ENCODE results near the gene TSPAN14. TPM values are rescaled to one million over a fixed set of nuclear protein-coding genes. Genes with fewer than 3 reads are reported as not detected.

Gene TSPAN14
- total and polyA plus RNA-seq, 2 of the 13 experiments (the other 11 are each of a cell fraction or from before 2014, with no cell fraction given), result 24.1 to 80.6 TPM

DNA sequence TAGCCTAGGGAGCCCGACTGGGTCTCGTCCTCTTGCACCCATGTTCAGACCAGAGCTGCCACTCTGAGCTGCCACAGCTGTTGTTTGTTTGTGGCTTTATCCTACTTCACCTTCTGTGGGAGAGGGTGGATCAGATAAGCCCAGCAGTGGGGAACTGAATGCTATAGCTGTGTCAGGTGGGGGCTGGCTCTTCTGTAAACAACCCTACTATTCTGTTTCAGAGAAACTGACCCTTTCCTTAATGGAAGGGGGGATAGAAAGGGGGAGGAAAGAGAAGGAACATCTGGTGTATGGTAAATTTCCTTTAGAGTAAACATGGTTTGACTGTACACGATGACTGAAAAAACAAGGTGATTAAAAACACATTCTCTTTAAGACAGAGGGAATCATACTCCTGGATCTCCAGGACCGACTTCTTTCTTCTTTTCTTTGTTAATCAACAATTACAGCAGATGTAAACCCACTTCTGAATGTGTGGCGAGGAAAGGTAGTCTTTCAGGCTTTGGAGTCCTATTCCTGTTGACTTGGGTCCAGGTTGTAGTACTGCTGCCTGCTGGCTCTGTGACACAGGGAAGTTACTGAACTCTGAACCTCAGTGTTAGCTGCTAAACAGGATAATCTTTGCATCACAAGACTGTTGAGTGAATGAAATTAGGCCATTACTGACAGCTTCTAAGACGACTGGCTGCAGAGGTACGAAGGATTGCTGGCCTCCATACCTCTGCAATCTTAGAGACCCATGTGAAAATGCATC, 39.8 kb upstream of the TSPAN14 start (continued):
- TF ChIP-seq PAXIP1 (CRISPR knock-in tag; conservative IDR thresholded peaks at IDR 0.05) (peak; percentile 82), HOXA3 (CRISPR knock-in tag; IDR thresholded peaks at IDR 0.05) (peak; percentile 26; the same call in 1 of the 2 replicates), RBFOX2 (IDR thresholded peaks at IDR 0.05; ENCODE audit: low read depth, low read length) (0 out of 2 replicates have a peak, but pooled peaks have one; percentile 17), ZNF724P (CRISPR knock-in tag; IDR thresholded peaks at IDR 0.05; ENCODE audit: borderline replicate concordance) (no peak), RERE (CRISPR knock-in tag; IDR thresholded peaks at IDR 0.05; ENCODE audit: low read depth) (no peak), KAT7 (CRISPR knock-in tag; IDR thresholded peaks at IDR 0.05; ENCODE audit: borderline replicate concordance) (peak; percentile 75; the same call in 1 of the 2 replicates), TSC22D2 (CRISPR knock-in tag; IDR thresholded peaks at IDR 0.05; ENCODE audit: borderline replicate concordance) (no peak), ZBTB20 (CRISPR knock-in tag; IDR thresholded peaks at IDR 0.05; ENCODE audit: borderline replicate concordance, low read depth) (no peak), LCORL (IDR thresholded peaks at IDR 0.05) (no peak), LCORL (CRISPR knock-in tag; IDR thresholded peaks at IDR 0.05) (peak; percentile 60; the same call in 1 of the 2 replicates), TARDBP (CRISPR knock-in tag; IDR thresholded peaks at IDR 0.05) (no peak; the same call in 1 of the 2 replicates), TEAD2 (CRISPR knock-in tag; IDR thresholded peaks at IDR 0.05) (no peak), FIP1L1 (IDR thresholded peaks at IDR 0.05; ENCODE audit: borderline replicate concordance, insufficient read depth, low read depth, low read length) (no peak), BCL6 (CRISPR knock-in tag; IDR thresholded peaks at IDR 0.05) (0 out of 2 replicates have a peak, but pooled peaks have one; percentile 5), ZNF772 (CRISPR knock-in tag; IDR thresholded peaks at IDR 0.05) (no peak), CAMTA2 (CRISPR knock-in tag; IDR thresholded peaks at IDR 0.05; ENCODE audit: borderline replicate concordance) (no peak), SOX13 (IDR thresholded peaks at IDR 0.05) (no peak), SOX13 (CRISPR knock-in tag; conservative IDR thresholded peaks at IDR 0.05 in 1 of 2, IDR thresholded peaks at IDR 0.05 in 1 of 2) (0 out of 4 replicates have a peak, but pooled peaks of 1 of the 2 experiments have one; percentile 26), RARA (CRISPR knock-in tag; IDR thresholded peaks at IDR 0.05) (peak; percentile 37; the same call in 1 of the 2 replicates), SOX5 (CRISPR knock-in tag; IDR thresholded peaks at IDR 0.05; ENCODE audit: borderline replicate concordance) (peak; percentile 32), ZNF792 (CRISPR knock-in tag; IDR thresholded peaks at IDR 0.05) (0 out of 2 replicates have a peak, but pooled peaks have one; percentile 27), ZNF629 (CRISPR knock-in tag; conservative IDR thresholded peaks at IDR 0.05) (no peak)
